HCT116 (cell line): ENCODE measurements around the gene RGS17. TPM values are rescaled to one million over a fixed set of nuclear protein-coding genes. Genes with fewer than 3 reads are reported as not detected.

Experiments used
- ATAC-seq: fragments of 200-7000 bp; cut with Tn5 transposase; 2 replicates; pipeline ENCODE4 v1.9.1; 2020; ENCODE audit warnings: mild to moderate bottlenecking, moderate library complexity
- BruUV-seq: library from RNA; stranded (reverse); fragments of 400-500 nt; replicated peaks from 2 replicates; lab custom pipeline; 2021; lab: Mats Ljungman, UMichigan
- CTCF ChIA-PET: fragments of 300-600 bp; sonication (Branson Sonifier 250); formaldehyde crosslinking; loops from one replicate; lab custom pipeline; 2021; ENCODE audit warnings: antibody characterized with exemption; lab: Charles Lee
- POLR2A ChIA-PET: fragments of 300-600, 350-600 bp; sonication (Branson Sonifier 250); formaldehyde crosslinking; loops from one replicate; lab custom pipeline; 2021; ENCODE audit warnings: antibody characterized with exemption; lab: Charles Lee
- RAD21 ChIA-PET, 2 experiments: fragments of 300-600 bp; sonication (Branson Sonifier 250); formaldehyde crosslinking; loops; one replicate each; lab custom pipeline; 2023; ENCODE audit warnings: low total read pairs in 2 of 2; ENCODE audit not compliant: uncharacterized antibody in 2 of 2, unreplicated experiment in 2 of 2, low non-redundant PET in 1 of 2; lab: Charles Lee
- DNase-seq: peaks from one replicate; pipeline ENCODE4 v3.0.0-alpha.2; 2010; ENCODE audit warnings: low read depth, low spot score
- H2AFZ ChIP-seq: fragments of 200-600 bp; shearing (Covaris generic), sonication (generic); 2 replicates; pipeline ENCODE4 v1.6.1; 2017; ENCODE audit warnings: low read depth, mixed run types, mixed read lengths, antibody characterized with exemption, low read length; ENCODE audit not compliant: poor library complexity, severe bottlenecking
- H3K27ac ChIP-seq: 2 replicates; pipeline ENCODE4 v1.5.1; 2012; ENCODE audit warnings: low read depth, low read length
- H3K27me3 ChIP-seq: fragments of 200-600 bp; sonication (generic); 2 replicates; pipeline ENCODE4 v1.6.1; 2016; ENCODE audit warnings: mixed run types, low read length, mixed read lengths; ENCODE audit not compliant: insufficient read depth
- H3K36me3 ChIP-seq, 2 experiments: fragments of 200-500 bp in 1 of 2; fragments of 200-600 bp in 1 of 2; sonication (Bioruptor generic) in 1 of 2; sonication (generic) in 1 of 2; 2 replicates each; pipeline versions ENCODE4 v1.5.1 to v1.6.1; 2014 to 2016; ENCODE audit warnings: low read length in 2 of 2, inconsistent platforms in 1 of 2, mixed read lengths in 1 of 2, mixed run types in 1 of 2; ENCODE audit not compliant: insufficient read depth in 2 of 2, control insufficient read depth in 1 of 2
- H3K4me1 ChIP-seq, 2 experiments: fragments of 200-600 bp in 1 of 2; sonication (generic) in 1 of 2; 2 replicates each; pipeline versions ENCODE4 v1.5.1 to v1.6.1; 2012 to 2017; ENCODE audit warnings: low read length in 2 of 2, inconsistent platforms in 1 of 2, mild to moderate bottlenecking in 1 of 2, mixed read lengths in 1 of 2, mixed run types in 1 of 2, moderate library complexity in 1 of 2; ENCODE audit not compliant: insufficient read depth in 2 of 2, control insufficient read depth in 1 of 2
- H3K4me2 ChIP-seq: fragments of 200-600 bp; sonication (generic); 2 replicates; pipeline ENCODE4 v1.6.1; 2017; ENCODE audit warnings: mixed run types, low read length, mixed read lengths
- H3K4me3 ChIP-seq, 2 experiments: fragments of 200-600 bp in 1 of 2; sonication (generic) in 1 of 2; replicated peaks in 1 of 2; 2 replicates each; pipeline ENCODE4 v1.5.1; 2011 to 2016; ENCODE audit warnings: low read length in 2 of 2, control low read depth in 1 of 2, low read depth in 1 of 2, mild to moderate bottlenecking in 1 of 2, mixed read lengths in 1 of 2, mixed run types in 1 of 2
- H3K79me2 ChIP-seq: fragments of 200-600 bp; sonication (generic); 2 replicates; pipeline ENCODE4 v1.6.1; 2017; ENCODE audit warnings: mild to moderate bottlenecking, mixed run types, low read length, moderate library complexity, mixed read lengths; ENCODE audit not compliant: insufficient read depth
- H3K9ac ChIP-seq: fragments of 200-600 bp; sonication (generic); 2 replicates; pipeline ENCODE4 v1.6.1; 2016; ENCODE audit warnings: low read length, mixed read lengths
- H3K9me2 ChIP-seq: fragments of 200-600 bp; sonication (generic), shearing (Covaris generic); 2 replicates; pipeline ENCODE4 v1.6.1; 2017; ENCODE audit warnings: mixed run types, mild to moderate bottlenecking, moderate library complexity; ENCODE audit not compliant: insufficient read depth
- H3K9me3 ChIP-seq, 2 experiments: fragments of 200-500 bp in 1 of 2; fragments of 200-600 bp in 1 of 2; sonication (Bioruptor generic) in 1 of 2; sonication (generic) in 1 of 2; 2 replicates each; pipeline ENCODE4 v1.6.1; 2014 to 2017; ENCODE audit warnings: low read length in 2 of 2, mixed read lengths in 2 of 2, inconsistent platforms in 1 of 2, low read depth in 1 of 2, mild to moderate bottlenecking in 1 of 2, mixed run types in 1 of 2, moderate library complexity in 1 of 2; ENCODE audit not compliant: control insufficient read depth in 1 of 2, insufficient read depth in 1 of 2
- H4K20me1 ChIP-seq: fragments of 200-600 bp; sonication (generic), shearing (Covaris generic); 2 replicates; pipeline ENCODE4 v1.6.1; 2017; ENCODE audit warnings: mixed run types, mild to moderate bottlenecking, moderate library complexity; ENCODE audit not compliant: insufficient read depth
- CEBPB ChIP-seq: IDR thresholded peaks from 2 replicates; pipeline ENCODE4 v1.6.1; 2012; ENCODE audit warnings: low read depth
- ELF1 ChIP-seq: IDR thresholded peaks from 2 replicates; pipeline ENCODE4 v1.6.1; 2012; ENCODE audit warnings: low read depth, borderline replicate concordance
- EZH2 ChIP-seq: fragments of 200-600 bp; sonication (generic); IDR thresholded peaks from 2 replicates; pipeline ENCODE4 v1.6.1; 2017; ENCODE audit warnings: antibody characterized with exemption, mixed run types
- EZH2phosphoT487 ChIP-seq: fragments of 200-600 bp; IDR thresholded peaks from 2 replicates; pipeline ENCODE4 v1.6.1; 2018; ENCODE audit warnings: antibody characterized with exemption, borderline replicate concordance
- FOSL1 ChIP-seq: IDR thresholded peaks from 2 replicates; pipeline ENCODE4 v1.6.1; 2012; ENCODE audit warnings: low read depth
- JUND ChIP-seq: IDR thresholded peaks from 2 replicates; pipeline ENCODE4 v1.6.1; 2012
- RAD21 ChIP-seq: IDR thresholded peaks from 2 replicates; pipeline ENCODE4 v1.6.1; 2012; ENCODE audit warnings: low read depth, mild to moderate bottlenecking
- SP1 ChIP-seq: IDR thresholded peaks from 2 replicates; pipeline ENCODE4 v1.6.1; 2012; ENCODE audit warnings: low read depth
- ZFX ChIP-seq: fragments of 450-650 bp; IDR thresholded peaks from 2 replicates; pipeline ENCODE4 v1.6.1; 2017
- intact Hi-C: fragments of 100-400 bp; cut with micrococcal nuclease; formaldehyde crosslinking; loops from 2 replicates; pipeline ENCODE4 v1.10.0; 2022
- total RNA-seq: library from RNA; stranded (reverse); gene quantifications from one replicate; pipeline ENCODE4 v1.2.1, GENCODE V29; 2021; ENCODE audit not compliant: unreplicated experiment
- TF ChIP-seq, protein P1 (sequence below): IDR thresholded peaks from 2 replicates; pipeline ENCODE4 v1.6.1; 2012
- TF ChIP-seq, protein P2 (sequence below): IDR thresholded peaks from 2 replicates; pipeline ENCODE4 v1.6.1; 2012; ENCODE audit warnings: low read depth
- TF ChIP-seq, protein P3 (sequence below): IDR thresholded peaks from 2 replicates; pipeline ENCODE4 v1.6.1; 2011; ENCODE audit warnings: mild to moderate bottlenecking, low read length, moderate library complexity; ENCODE audit not compliant: insufficient replicate concordance; ENCODE audit errors: extremely low read depth

RGS17 gene
- total RNA-seq, 1 experiment from 2014 or later, result 3.9 TPM

DNA sequence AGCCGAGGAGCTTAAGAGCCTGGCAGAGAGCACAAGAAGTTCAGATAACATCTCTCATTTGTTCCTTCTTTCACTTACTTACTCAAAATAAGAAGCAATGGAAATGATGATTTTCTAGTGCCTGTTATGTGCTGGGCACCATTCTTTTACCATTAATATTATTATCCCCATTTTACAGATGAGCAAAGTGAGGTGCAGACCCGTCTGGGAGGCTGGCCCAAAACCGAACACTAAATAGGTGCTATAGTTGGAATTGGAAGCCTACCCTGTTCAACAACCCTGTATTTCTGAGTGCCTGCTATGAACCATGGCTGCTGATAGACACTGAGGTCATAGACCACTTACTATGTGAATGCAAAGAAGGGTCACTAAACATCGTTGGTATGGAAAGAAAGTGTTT is 103.6 kb downstream of the RGS17 start:
- Histone ChIP-seq H3K36me3 (no peaks in the 10 kb centered on the region), H3K27me3 (no peaks in the 10 kb centered on the region), H2AFZ (no peak overlapping the region), H3K9me2 (no peaks in the 10 kb centered on the region), H4K20me1 (no peaks in the 10 kb centered on the region), H3K27ac (no peak overlapping the region)
- RAD21 ChIA-PET, result no interaction called here
- CTCF ChIA-PET, result no interaction called here
- intact Hi-C loops, result no loop called here
- POLR2A ChIA-PET, result no interaction called here
- no peak for ATAC-seq
- no TSS peak for BruUV-seq
- TF ChIP-seq RAD21 (no peak), EZH2 (no peak), EZH2phosphoT487 (no peak), ZFX (no peak), JUND (no peak), SP1 (no peak), FOSL1 (no peak), ELF1 (no peak), CEBPB (no peak)
- TF ChIP-seq, protein P1, sequence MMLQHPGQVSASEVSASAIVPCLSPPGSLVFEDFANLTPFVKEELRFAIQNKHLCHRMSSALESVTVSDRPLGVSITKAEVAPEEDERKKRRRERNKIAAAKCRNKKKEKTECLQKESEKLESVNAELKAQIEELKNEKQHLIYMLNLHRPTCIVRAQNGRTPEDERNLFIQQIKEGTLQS, result no peak
- TF ChIP-seq, protein P2, sequence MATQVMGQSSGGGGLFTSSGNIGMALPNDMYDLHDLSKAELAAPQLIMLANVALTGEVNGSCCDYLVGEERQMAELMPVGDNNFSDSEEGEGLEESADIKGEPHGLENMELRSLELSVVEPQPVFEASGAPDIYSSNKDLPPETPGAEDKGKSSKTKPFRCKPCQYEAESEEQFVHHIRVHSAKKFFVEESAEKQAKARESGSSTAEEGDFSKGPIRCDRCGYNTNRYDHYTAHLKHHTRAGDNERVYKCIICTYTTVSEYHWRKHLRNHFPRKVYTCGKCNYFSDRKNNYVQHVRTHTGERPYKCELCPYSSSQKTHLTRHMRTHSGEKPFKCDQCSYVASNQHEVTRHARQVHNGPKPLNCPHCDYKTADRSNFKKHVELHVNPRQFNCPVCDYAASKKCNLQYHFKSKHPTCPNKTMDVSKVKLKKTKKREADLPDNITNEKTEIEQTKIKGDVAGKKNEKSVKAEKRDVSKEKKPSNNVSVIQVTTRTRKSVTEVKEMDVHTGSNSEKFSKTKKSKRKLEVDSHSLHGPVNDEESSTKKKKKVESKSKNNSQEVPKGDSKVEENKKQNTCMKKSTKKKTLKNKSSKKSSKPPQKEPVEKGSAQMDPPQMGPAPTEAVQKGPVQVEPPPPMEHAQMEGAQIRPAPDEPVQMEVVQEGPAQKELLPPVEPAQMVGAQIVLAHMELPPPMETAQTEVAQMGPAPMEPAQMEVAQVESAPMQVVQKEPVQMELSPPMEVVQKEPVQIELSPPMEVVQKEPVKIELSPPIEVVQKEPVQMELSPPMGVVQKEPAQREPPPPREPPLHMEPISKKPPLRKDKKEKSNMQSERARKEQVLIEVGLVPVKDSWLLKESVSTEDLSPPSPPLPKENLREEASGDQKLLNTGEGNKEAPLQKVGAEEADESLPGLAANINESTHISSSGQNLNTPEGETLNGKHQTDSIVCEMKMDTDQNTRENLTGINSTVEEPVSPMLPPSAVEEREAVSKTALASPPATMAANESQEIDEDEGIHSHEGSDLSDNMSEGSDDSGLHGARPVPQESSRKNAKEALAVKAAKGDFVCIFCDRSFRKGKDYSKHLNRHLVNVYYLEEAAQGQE, result no peak
- TF ChIP-seq, protein P3, sequence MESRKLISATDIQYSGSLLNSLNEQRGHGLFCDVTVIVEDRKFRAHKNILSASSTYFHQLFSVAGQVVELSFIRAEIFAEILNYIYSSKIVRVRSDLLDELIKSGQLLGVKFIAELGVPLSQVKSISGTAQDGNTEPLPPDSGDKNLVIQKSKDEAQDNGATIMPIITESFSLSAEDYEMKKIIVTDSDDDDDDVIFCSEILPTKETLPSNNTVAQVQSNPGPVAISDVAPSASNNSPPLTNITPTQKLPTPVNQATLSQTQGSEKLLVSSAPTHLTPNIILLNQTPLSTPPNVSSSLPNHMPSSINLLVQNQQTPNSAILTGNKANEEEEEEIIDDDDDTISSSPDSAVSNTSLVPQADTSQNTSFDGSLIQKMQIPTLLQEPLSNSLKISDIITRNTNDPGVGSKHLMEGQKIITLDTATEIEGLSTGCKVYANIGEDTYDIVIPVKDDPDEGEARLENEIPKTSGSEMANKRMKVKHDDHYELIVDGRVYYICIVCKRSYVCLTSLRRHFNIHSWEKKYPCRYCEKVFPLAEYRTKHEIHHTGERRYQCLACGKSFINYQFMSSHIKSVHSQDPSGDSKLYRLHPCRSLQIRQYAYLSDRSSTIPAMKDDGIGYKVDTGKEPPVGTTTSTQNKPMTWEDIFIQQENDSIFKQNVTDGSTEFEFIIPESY, result no peak
- TF ChIP-seq, all 23 proteins: peak for 0
- no peak for DNase-seq
- Histone ChIP-seq H3K9me3 (no peaks in the 10 kb centered on the region), H3K4me2 (no peak overlapping the region), H3K79me2 (no peaks in the 10 kb centered on the region), H3K4me3 (no peak overlapping the region), H3K4me1 (no peaks in the 10 kb centered on the region), H3K9ac (no peak overlapping the region)
